HG03342 (cell line): ENCODE data around the gene PTBP1.
"Not testable (repeated sequence)": the region's sequence is repeated elsewhere in the genome, so short reads cannot be mapped to it uniquely, and the experiment has no call there.

Experiments used
- ATAC-seq: cut with Tn5 transposase; IDR thresholded peaks from one replicate; pipeline ENCODE4 v1.9.1; 2021; ENCODE audit warnings: mild to moderate bottlenecking, moderate library complexity; ENCODE audit not compliant: unreplicated experiment

PTBP1 gene

GRCh38 chr19:807627-808422 lies 10.6 kb downstream of the PTBP1 start:
- no peak for ATAC-seq

- ATAC-seq = no peak
These were observed 11.1 kb downstream of the PTBP1 start for GRCh38 chr19:808423-808775.

DNA sequence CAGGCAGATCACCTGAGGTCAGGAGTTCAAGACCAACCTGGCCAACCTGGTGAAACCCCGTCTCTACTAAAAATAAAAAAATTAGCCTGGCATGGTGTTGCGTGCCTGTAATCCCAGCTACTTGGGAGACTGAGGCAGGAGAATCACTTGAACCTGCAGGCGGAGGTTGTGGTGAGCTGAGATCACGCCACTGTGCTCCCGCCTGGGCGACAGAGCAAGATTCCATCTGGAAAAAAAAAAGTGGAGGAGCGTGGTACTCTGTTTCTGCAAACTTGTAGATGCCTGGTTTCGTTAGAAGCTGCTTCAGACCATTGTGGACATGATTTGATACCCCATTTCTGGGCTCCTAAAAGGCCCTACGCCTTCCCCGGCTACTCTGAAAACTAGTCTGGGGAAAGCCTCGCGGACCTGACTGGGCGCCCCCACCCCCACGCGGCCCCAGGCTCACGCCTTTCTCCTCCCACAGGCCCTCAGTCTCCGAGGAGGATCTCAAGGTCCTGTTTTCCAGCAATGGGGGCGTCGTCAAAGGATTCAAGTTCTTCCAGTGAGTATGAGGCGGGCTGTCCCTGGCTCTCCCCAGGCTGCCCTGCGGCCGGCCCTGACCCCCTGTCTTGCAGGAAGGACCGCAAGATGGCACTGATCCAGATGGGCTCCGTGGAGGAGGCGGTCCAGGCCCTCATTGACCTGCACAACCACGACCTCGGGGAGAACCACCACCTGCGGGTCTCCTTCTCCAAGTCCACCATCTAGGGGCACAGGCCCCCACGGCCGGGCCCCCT lies 13.0 kb downstream of the PTBP1 start:
- no peak for ATAC-seq

DNA sequence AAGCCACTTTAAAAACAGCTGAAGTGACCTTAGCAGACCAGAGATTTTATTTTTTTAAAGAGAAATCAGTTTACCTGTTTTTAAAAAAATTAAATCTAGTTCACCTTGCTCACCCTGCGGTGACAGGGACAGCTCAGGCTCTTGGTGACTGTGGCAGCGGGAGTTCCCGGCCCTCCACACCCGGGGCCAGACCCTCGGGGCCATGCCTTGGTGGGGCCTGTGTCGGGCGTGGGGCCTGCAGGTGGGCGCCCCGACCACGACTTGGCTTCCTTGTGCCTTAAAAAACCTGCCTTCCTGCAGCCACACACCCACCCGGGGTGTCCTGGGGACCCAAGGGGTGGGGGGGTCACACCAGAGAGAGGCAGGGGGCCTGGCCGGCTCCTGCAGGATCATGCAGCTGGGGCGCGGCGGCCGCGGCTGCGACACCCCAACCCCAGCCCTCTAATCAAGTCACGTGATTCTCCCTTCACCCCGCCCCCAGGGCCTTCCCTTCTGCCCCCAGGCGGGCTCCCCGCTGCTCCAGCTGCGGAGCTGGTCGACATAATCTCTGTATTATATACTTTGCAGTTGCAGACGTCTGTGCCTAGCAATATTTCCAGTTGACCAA lies 13.7 kb downstream of the PTBP1 start:
- no peak for ATAC-seq

GRCh38 chr19:811506-812048 lies 14.3 kb downstream of the PTBP1 start:
- ATAC-seq = no peak

- ATAC-seq = no peak
These were observed 14.9 kb downstream of the PTBP1 start for GRCh38 chr19:812049-812746.

DNA sequence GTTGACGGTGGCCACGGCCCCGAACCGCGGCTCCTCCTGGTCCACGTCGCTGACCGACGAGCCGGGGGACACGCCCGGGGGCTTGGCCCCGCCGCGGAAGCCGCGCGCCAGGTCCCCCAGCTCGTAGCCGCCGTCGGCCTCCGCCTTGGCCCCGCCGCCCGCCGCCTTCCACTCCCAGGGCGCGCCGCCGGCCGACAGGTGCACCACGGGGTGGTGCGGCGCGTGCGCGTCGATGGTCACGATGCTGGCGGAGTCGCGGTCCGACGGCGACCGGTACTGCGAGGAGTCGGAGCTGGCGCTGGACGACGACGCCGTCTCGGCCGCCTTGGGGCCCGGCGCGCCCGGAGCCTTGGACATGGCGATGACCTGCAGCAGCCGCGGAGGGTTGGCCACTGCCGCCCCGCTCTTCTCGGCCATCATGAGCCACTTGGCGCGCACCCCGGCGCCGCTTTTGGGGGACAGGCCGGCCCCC lies 15.5 kb downstream of the PTBP1 start:
- ATAC-seq = no peak

GRCh38 chr19:813219-814151 lies 16.2 kb downstream of the PTBP1 start:
- ATAC-seq = no peak

- no peak for ATAC-seq
These were observed 17.2 kb downstream of the PTBP1 start for GRCh38 chr19:814152-815078.

DNA sequence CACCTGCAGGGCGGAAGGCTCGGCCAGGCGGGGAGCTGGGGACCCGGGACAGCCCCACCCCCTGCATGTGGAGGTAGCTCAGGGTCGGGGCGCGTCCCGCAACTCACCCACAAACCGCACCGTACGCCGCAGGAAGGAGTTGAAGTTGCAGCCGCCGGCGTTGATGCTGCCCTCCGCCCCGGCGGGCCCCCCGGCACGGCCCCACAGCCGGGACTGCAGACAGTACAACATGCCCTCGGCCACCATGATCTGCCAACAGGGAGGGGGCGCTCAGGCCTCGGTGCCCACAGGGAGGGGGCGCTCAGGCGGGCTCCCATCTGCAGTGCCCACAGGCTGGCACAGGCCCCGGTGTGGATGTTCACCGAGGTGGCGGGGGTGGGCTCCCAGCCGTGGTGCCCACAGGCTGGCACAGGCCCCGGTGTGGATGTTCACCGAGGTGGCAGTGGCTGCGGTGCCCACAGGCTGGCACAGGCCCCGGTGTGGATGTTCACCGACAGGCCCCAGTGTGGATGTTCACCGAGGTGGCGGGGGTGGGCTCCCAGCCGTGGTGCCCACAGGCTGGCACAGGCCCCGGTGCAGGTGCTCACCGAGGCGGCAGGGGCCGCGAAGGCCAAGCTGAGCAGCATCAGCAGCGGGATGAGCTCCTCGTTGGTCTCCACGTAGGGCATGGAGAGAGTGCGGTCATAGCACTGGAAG lies 18.0 kb downstream of the PTBP1 start:
- no peak for ATAC-seq

DNA sequence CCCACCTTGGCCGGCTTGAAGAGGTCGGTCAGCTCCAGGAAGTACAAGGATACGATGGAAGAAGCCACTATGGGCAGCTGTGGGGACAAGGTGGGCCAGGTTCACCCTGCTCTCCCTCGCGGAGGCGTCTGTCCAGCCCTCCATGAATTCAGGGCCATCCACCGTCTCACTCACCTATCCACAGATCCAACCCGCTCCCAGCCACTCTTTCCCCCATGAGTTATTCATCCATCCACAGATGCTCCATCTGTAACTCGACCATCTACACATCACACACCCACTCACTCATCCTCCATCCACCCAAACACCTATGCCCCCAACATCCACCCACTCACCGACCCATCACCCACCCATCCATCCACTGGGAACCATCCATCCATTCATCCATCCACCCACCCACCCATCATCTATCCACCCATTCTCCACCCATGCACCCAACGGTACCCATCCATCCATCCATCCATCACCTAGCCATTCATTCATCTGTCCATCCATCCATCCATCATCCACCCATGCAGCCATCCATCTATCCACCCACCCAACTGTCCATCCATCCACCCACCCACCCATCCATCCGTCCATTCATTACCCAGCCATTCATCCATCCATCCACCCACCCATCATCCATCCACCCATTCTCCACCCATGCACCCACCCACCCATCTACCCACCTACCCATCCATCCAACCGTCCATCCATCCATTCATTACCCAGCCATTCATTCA lies 18.7 kb downstream of the PTBP1 start:
- ATAC-seq = no peak

- ATAC-seq = no peak
These were observed 19.2 kb downstream of the PTBP1 start for GRCh38 chr19:816500-816857.

DNA sequence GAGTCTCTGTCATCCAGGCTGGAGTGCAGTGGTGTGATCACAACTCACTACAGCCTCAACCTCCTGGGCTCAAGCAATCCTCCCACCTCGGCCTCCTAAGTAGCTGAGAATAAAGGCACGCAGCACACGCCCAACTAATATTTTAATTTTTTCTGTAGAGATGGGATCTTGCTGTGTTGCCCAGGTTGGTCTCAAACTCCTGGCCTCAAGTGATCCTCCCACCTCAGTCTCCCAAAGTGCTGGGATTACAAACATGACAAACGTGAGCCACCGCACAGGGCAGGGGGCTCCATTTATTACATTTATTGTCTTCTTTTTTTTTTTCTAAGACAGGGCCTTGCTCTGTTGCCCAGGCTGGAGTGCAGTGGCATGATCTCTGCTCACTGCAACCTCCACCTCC lies 23.0 kb downstream of the PTBP1 start:
- not testable (repeated sequence) for ATAC-seq

DNA sequence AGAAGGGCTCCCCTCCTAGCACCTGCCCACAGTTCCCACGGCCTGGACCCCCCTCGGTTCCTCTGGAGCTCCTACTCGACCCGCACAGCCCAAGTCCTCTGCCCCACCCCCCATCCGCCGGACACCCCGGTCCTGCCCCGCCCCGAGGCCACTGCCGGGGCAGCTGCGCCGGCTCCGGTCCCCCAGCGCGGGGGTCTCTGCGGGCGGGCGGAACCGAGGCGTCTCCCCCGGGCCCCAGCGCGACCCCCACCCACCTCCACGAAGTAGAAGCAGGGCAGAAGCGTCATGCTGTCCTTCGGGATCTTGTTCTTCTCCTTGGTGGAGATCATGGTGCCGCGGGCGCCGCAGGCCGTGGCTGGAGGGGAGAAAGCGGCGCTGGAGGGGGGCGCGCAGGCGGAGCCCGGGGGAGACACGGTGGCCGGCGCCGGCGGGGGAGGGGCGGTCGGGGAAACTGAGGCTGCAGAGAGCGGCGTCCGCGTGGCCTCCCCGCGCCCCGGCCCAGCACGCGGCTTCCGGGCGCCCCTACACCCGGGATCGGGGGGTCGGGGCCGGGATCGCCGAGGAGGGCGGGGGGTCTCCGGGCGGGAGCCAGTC lies 24.1 kb downstream of the PTBP1 start:
- no peak for ATAC-seq

DNA sequence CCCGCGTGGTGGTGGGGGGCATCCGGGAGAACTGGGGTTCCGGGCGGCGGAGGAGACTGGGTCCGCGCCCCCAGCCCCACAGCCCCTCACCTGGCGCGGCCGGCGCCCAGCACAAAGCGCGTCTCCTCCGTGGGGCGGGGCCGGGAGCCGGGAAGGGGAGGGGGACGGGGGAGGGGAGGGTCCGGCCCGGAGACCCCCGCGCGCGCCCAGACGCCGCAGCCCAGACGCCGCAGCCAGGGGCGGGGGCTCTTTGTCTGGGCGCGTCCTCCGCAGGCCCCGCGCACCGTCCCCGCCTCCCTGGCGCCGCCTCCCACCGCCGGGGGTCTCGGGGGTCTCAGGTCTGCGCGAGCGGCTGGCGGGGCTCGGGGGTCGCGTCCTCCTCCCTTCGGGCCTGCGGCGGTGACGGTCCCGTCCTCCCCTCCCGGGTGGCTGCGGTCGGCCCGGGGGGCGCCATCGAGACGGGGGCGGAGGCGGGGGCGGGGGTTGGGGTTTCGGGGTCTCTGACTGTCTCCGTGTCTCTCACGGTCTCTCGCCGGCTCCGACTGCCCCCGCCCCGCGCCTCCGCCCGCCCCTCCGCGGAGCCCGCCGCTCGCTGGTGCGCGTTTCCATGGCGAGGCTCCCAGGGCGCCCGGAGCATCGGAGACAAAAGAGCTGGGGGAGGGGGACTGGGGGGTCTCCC lies 24.7 kb downstream of the PTBP1 start, which contains the start of gene PLPPR3:
Gene PLPPR3, minus strand, starts transcription at position 131 of the 679 bp plus-strand sequence. CDS start 396 bp downstream, outside the sequence.
- no peak for ATAC-seq

DNA sequence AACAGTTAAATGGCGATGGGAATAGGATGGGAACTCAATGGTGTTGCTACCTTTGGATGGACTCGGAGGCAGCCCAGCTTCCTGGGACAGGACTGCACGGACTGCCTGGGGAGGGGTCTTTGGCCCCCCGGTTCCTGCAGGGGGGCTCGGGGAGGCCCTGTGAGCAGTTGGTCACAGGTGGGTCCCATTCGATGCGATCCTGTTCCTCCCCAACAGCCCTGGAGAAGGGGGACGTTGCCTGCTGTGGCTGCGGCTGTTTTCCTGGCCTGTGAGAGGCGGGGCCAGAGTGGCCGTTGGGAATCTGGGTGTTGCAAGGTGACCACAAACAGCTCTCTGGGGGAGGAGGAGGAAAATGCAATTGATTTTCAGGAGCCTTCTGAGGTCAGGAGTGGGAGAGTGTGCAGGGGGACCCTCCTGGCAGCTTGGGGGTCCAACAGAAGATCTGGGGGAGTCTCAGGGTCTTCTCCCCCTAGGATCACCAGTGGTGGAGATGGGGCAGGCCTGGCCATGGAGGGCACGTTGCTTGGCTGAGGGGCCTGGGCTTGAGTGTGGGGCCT lies 26.4 kb downstream of the PTBP1 start:
- no peak for ATAC-seq
